PC-9 (cell line): ENCODE measurements around the gene LPAR1. TPM values are rescaled to one million over a fixed set of nuclear protein-coding genes. Genes with fewer than 3 reads are reported as not detected.

ENCODE experiments used
- BruUV-seq: library from RNA; stranded (reverse); fragments of 400-500 nt; replicated peaks from 2 replicates; lab custom pipeline; 2021; lab: Mats Ljungman, UMichigan
- CTCF ChIA-PET: fragments of 300-600 bp; sonication (Branson Sonifier 250); formaldehyde crosslinking; loops from one replicate; lab custom pipeline; 2022; ENCODE audit warnings: antibody characterized with exemption; lab: Charles Lee
- POLR2A ChIA-PET: fragments of 300-600 bp; sonication (Branson Sonifier 250); formaldehyde crosslinking; loops from one replicate; lab custom pipeline; 2022; ENCODE audit warnings: antibody characterized with exemption; ENCODE audit not compliant: unreplicated experiment; lab: Charles Lee
- DNase-seq, 2 experiments: peaks; one replicate each; pipeline versions ENCODE4 v3.0.0 to v3.0.0-alpha.2; 2015 to 2022; ENCODE audit warnings: mixed read lengths in 1 of 2
- H2AFZ ChIP-seq: fragments of 200-600 bp; sonication (generic); 2 replicates; pipeline ENCODE4 v1.8.1; 2017; ENCODE audit warnings: antibody characterized with exemption
- H3F3A ChIP-seq: fragments of 200-600 bp; sonication (generic); 2 replicates; pipeline ENCODE4 v1.8.1; 2017; ENCODE audit warnings: antibody characterized with exemption, mild to moderate bottlenecking, low read depth; ENCODE audit not compliant: insufficient read depth
- H3K27ac ChIP-seq: fragments of 200-600 bp; sonication (generic); 2 replicates; pipeline ENCODE4 v1.6.1; 2016; ENCODE audit warnings: mixed run types
- H3K27me3 ChIP-seq: fragments of 200-600 bp; sonication (generic); 2 replicates; pipeline ENCODE4 v1.6.1; 2016; ENCODE audit warnings: low read depth, mixed run types; ENCODE audit not compliant: insufficient read depth
- H3K36me3 ChIP-seq: fragments of 200-600 bp; sonication (generic); 2 replicates; pipeline ENCODE4 v1.6.1; 2016; ENCODE audit warnings: low read depth, mixed run types
- H3K4me1 ChIP-seq: fragments of 200-600 bp; sonication (generic); replicated peaks from 2 replicates; pipeline ENCODE4 v1.6.1; 2016; ENCODE audit warnings: mixed run types; ENCODE audit not compliant: insufficient read depth
- H3K4me2 ChIP-seq: fragments of 200-600 bp; sonication (generic); 2 replicates; pipeline ENCODE4 v1.6.1; 2017; ENCODE audit warnings: mixed run types
- H3K4me3 ChIP-seq: fragments of 200-600 bp; sonication (generic); 2 replicates; pipeline ENCODE4 v1.6.1; 2016; ENCODE audit warnings: mixed run types
- H3K79me2 ChIP-seq: fragments of 200-600 bp; sonication (generic); 2 replicates; pipeline ENCODE4 v1.6.1; 2017; ENCODE audit warnings: low read depth, mixed run types
- H3K9me2 ChIP-seq: fragments of 200-600 bp; sonication (generic); 2 replicates; pipeline ENCODE4 v1.8.1; 2017; ENCODE audit warnings: mild to moderate bottlenecking; ENCODE audit not compliant: insufficient read depth
- H3K9me3 ChIP-seq: fragments of 200-600 bp; sonication (generic); 2 replicates; pipeline ENCODE4 v1.8.1; 2016; ENCODE audit warnings: low read depth; ENCODE audit not compliant: insufficient read depth
- H4K20me1 ChIP-seq: fragments of 200-600 bp; sonication (generic); 2 replicates; pipeline ENCODE4 v1.8.1; 2017; ENCODE audit not compliant: insufficient read depth
- CTCF ChIP-seq: fragments of 200-600 bp; sonication (generic); conservative IDR thresholded peaks from 2 replicates; pipeline ENCODE4 v1.6.1; 2017; ENCODE audit warnings: mixed run types, antibody characterized with exemption, mild to moderate bottlenecking, moderate library complexity
- EZH2 ChIP-seq: fragments of 200-600 bp; sonication (generic); IDR thresholded peaks from 2 replicates; pipeline ENCODE4 v1.8.0; 2017; ENCODE audit warnings: antibody characterized with exemption, low read depth
- intact Hi-C: fragments of 100-400 bp; cut with micrococcal nuclease; formaldehyde crosslinking; loops from one replicate; pipeline ENCODE4 v1.10.0; 2022; ENCODE audit not compliant: unreplicated experiment
- total RNA-seq: library from RNA; stranded (reverse); gene quantifications from 2 replicates; pipeline ENCODE4 v1.2.3, GENCODE V29; 2021

Gene LPAR1
- total RNA-seq, 1 experiment from 2014 or later: 11.8 TPM

GRCh38 chr9:110938242-110938641 is 100.0 kb downstream of the LPAR1 start:
- DNase-seq: no peak
- Histone ChIP-seq H3K27me3 (no peaks in the 10 kb centered on the region), H3K4me3 (no peak overlapping the region), H3K9me2 (no peaks in the 10 kb centered on the region), H3F3A (no peaks in the 10 kb centered on the region), H4K20me1 (no peaks in the 10 kb centered on the region), H3K9me3 (no peaks in the 10 kb centered on the region), H2AFZ (no peak overlapping the region), H3K36me3 (peaks cover 37% of the 10 kb centered on the region), H3K4me1 (no peaks in the 10 kb centered on the region), H3K79me2 (no peaks in the 10 kb centered on the region), H3K27ac (no peak overlapping the region), H3K4me2 (no peak overlapping the region)
- no TSS peak for BruUV-seq
- intact Hi-C loops: no loop called here
- TF ChIP-seq CTCF (no peak), EZH2 (no peak)
- ChIA-PET CTCF (no interaction called here), POLR2A (no interaction called here)

- CTCF ChIA-PET: no interaction called here
- POLR2A ChIA-PET: no interaction called here
- H3K36me3 ChIP-seq: peaks cover 30% of the 10 kb centered on the region
Measured at GRCh38 chr9:110936719-110937452, 101.4 kb downstream of the LPAR1 start.

GRCh38 chr9:110936237-110936636 is 102.0 kb downstream of the LPAR1 start:
- H3F3A ChIP-seq: no peaks in the 10 kb centered on the region
- H3K4me1 ChIP-seq: no peaks in the 10 kb centered on the region
- H3K36me3 ChIP-seq: peaks cover 24% of the 10 kb centered on the region
- H3K9me2 ChIP-seq: no peaks in the 10 kb centered on the region
- CTCF ChIA-PET: no interaction called here
- H4K20me1 ChIP-seq: no peaks in the 10 kb centered on the region
- H3K27me3 ChIP-seq: no peaks in the 10 kb centered on the region
- no peak overlapping the region for H3K4me3 ChIP-seq
- H3K27ac ChIP-seq: no peak overlapping the region
- H2AFZ ChIP-seq: no peak overlapping the region
- BruUV-seq: no TSS peak
- no peaks in the 10 kb centered on the region for H3K79me2 ChIP-seq
- no peak for DNase-seq
- no peak overlapping the region for H3K4me2 ChIP-seq
- TF ChIP-seq EZH2 (no peak), CTCF (no peak)
- H3K9me3 ChIP-seq: no peaks in the 10 kb centered on the region
- intact Hi-C loops: no loop called here
- POLR2A ChIA-PET: no interaction called here

More at GRCh38 chr9:110936719-110937452, 101.4 kb downstream of the LPAR1 start:
- intact Hi-C loops: no loop called here
- H3K4me1 ChIP-seq: no peaks in the 10 kb centered on the region
- no peak overlapping the region for H3K4me2 ChIP-seq
- H3K27ac ChIP-seq: no peak overlapping the region
- H4K20me1 ChIP-seq: no peaks in the 10 kb centered on the region
- no peak for DNase-seq
- TF ChIP-seq EZH2 (no peak), CTCF (no peak)
- H3K9me3 ChIP-seq: no peaks in the 10 kb centered on the region
- H3K27me3 ChIP-seq: no peaks in the 10 kb centered on the region
- no peak overlapping the region for H2AFZ ChIP-seq
- BruUV-seq: no TSS peak
- H3F3A ChIP-seq: no peaks in the 10 kb centered on the region
- H3K4me3 ChIP-seq: no peak overlapping the region
- H3K79me2 ChIP-seq: no peaks in the 10 kb centered on the region
- no peaks in the 10 kb centered on the region for H3K9me2 ChIP-seq
